SK-N-SH (cell line): ENCODE measurements around the gene WDR7. TPM values are rescaled to one million over a fixed set of nuclear protein-coding genes. Genes with fewer than 3 reads are reported as not detected.

Experiments
- CTCF ChIA-PET: fragments of 300-600, 350-600 bp; formaldehyde crosslinking; extraction: SDS; loops from one replicate; lab custom pipeline; 2021; lab: Yijun Ruan, JAX
- POLR2A ChIA-PET: fragments of 350-600 bp; sonication (Branson Sonifier 250); formaldehyde crosslinking; extraction: SDS; loops from one replicate; lab custom pipeline; 2020; ENCODE audit warnings: antibody characterized with exemption, inconsistent platforms; lab: Yijun Ruan, JAX
- DNase-seq: peaks from one replicate; pipeline ENCODE4 v3.0.0; 2012
- H2AFZ ChIP-seq: fragments of 200-600 bp; sonication (generic); 2 replicates; pipeline ENCODE4 v1.8.1; 2016; ENCODE audit warnings: antibody characterized with exemption, mild to moderate bottlenecking, low read depth
- H3F3A ChIP-seq: fragments of 200-600 bp; sonication (generic); replicated peaks from 2 replicates; pipeline ENCODE3; 2016; ENCODE audit warnings: antibody characterized with exemption, mild to moderate bottlenecking; ENCODE audit not compliant: insufficient read depth
- H3K27ac ChIP-seq, 2 experiments: fragments of 200-500 bp in 1 of 2; fragments of 200-600 bp in 1 of 2; sonication (Bioruptor generic) in 1 of 2; sonication (generic), shearing (Covaris generic) in 1 of 2; 2 replicates each; pipeline versions ENCODE4 v1.5.1 to v1.6.1; 2014 to 2016; ENCODE audit warnings: low read depth in 2 of 2, inconsistent platforms in 1 of 2, low read length in 1 of 2, mild to moderate bottlenecking in 1 of 2, mixed read lengths in 1 of 2
- H3K27me3 ChIP-seq: fragments of 200-600 bp; sonication (generic), shearing (Covaris generic); 2 replicates; pipeline ENCODE4 v1.6.1; 2016; ENCODE audit warnings: mixed run types; ENCODE audit not compliant: insufficient read depth
- H3K36me3 ChIP-seq, 2 experiments: fragments of 200-500 bp in 1 of 2; fragments of 200-600 bp in 1 of 2; sonication (Bioruptor generic) in 1 of 2; sonication (generic) in 1 of 2; replicated peaks in 1 of 2; 2 replicates each; pipeline versions ENCODE3 to v1.5.1; 2014 to 2016; ENCODE audit warnings: low read length in 1 of 2, mild to moderate bottlenecking in 1 of 2; ENCODE audit not compliant: insufficient read depth in 2 of 2, control insufficient read depth in 1 of 2
- H3K4me1 ChIP-seq, 2 experiments: fragments of 200-500 bp in 1 of 2; fragments of 200-600 bp in 1 of 2; sonication (Bioruptor generic) in 1 of 2; sonication (generic), shearing (Covaris generic) in 1 of 2; 2 replicates each; pipeline versions ENCODE4 v1.5.1 to v1.6.1; 2014 to 2016; ENCODE audit warnings: low read depth in 1 of 2, low read length in 1 of 2, mixed run types in 1 of 2; ENCODE audit not compliant: insufficient read depth in 2 of 2, control insufficient read depth in 1 of 2
- H3K4me2 ChIP-seq: fragments of 200-600 bp; sonication (generic), shearing (Covaris generic); 2 replicates; pipeline ENCODE4 v1.6.1; 2017; ENCODE audit warnings: mixed run types
- H3K4me3 ChIP-seq, 2 experiments: fragments of 200-500 bp in 1 of 2; fragments of 200-600 bp in 1 of 2; sonication (Bioruptor generic) in 1 of 2; sonication (generic), shearing (Covaris generic) in 1 of 2; 2 replicates each; pipeline versions ENCODE4 v1.5.1 to v1.8.1; 2014 to 2016; ENCODE audit warnings: low read depth in 2 of 2, inconsistent platforms in 1 of 2, low read length in 1 of 2, mild to moderate bottlenecking in 1 of 2, mixed read lengths in 1 of 2, moderate library complexity in 1 of 2
- H3K79me2 ChIP-seq: fragments of 200-600 bp; sonication (generic); 2 replicates; pipeline ENCODE4 v1.8.1; 2017; ENCODE audit warnings: mild to moderate bottlenecking; ENCODE audit not compliant: insufficient read depth
- H3K9ac ChIP-seq: fragments of 200-600 bp; sonication (generic); 2 replicates; pipeline ENCODE4 v1.6.1; 2017; ENCODE audit warnings: mixed run types
- H3K9me2 ChIP-seq: fragments of 200-600 bp; sonication (generic); 2 replicates; pipeline ENCODE4 v1.6.1; 2017; ENCODE audit warnings: mixed run types
- H3K9me3 ChIP-seq: fragments of 200-600 bp; sonication (generic); 2 replicates; pipeline ENCODE4 v1.6.1; 2017; ENCODE audit warnings: mixed run types, mild to moderate bottlenecking, moderate library complexity
- H4K20me1 ChIP-seq: fragments of 200-600 bp; sonication (generic); 2 replicates; pipeline ENCODE4 v1.6.1; 2017; ENCODE audit warnings: mild to moderate bottlenecking, mixed run types; ENCODE audit not compliant: insufficient read depth
- CHD2 ChIP-seq: fragments of 150-350 bp; IDR thresholded peaks from 2 replicates; pipeline ENCODE4 v1.6.1; 2018; ENCODE audit warnings: low read length; ENCODE audit not compliant: partially characterized antibody
- CTCF ChIP-seq: fragments of 200-600 bp; sonication (generic); IDR thresholded peaks from 2 replicates; pipeline ENCODE4 v1.6.1; 2017; ENCODE audit warnings: antibody characterized with exemption, mild to moderate bottlenecking, moderate library complexity
- EP300 ChIP-seq, 2 experiments: IDR thresholded peaks; 2 replicates each; pipeline versions ENCODE4 v1.4.0 to v1.6.1; 2012; ENCODE audit warnings: borderline replicate concordance in 1 of 2, low read depth in 1 of 2, low read length in 1 of 2
- EZH2phosphoT487 ChIP-seq: fragments of 200-600 bp; sonication (generic); IDR thresholded peaks from 2 replicates; pipeline ENCODE4 v1.6.1; 2017; ENCODE audit warnings: low read depth, mixed run types, mild to moderate bottlenecking, antibody characterized with exemption, moderate library complexity, borderline replicate concordance
- FOSL2 ChIP-seq: IDR thresholded peaks from 2 replicates; pipeline ENCODE4 v1.4.0; 2012; ENCODE audit warnings: low read depth, mild to moderate bottlenecking, moderate library complexity, borderline replicate concordance
- GABPA ChIP-seq: IDR thresholded peaks from 2 replicates; pipeline ENCODE4 v1.4.0; 2012; ENCODE audit warnings: low read depth, mild to moderate bottlenecking
- NFIC ChIP-seq: IDR thresholded peaks from 2 replicates; pipeline ENCODE4 v1.4.0; 2012; ENCODE audit warnings: borderline replicate concordance
- PBX3 ChIP-seq: IDR thresholded peaks from 2 replicates; pipeline ENCODE4; 2012
- POLR2AphosphoS5 ChIP-seq: IDR thresholded peaks from 2 replicates; pipeline ENCODE4 v1.6.1; 2012; ENCODE audit warnings: low read depth, low read length
- RAD21 ChIP-seq: IDR thresholded peaks from 2 replicates; pipeline ENCODE4 v1.6.1; 2012; ENCODE audit warnings: mild to moderate bottlenecking, low read length
- RCOR1 ChIP-seq: fragments of 150-350 bp; IDR thresholded peaks from 2 replicates; pipeline ENCODE4 v1.6.1; 2017; ENCODE audit warnings: antibody characterized with exemption, low read length
- RFX5 ChIP-seq: IDR thresholded peaks from 2 replicates; pipeline ENCODE4 v1.6.1; 2012; ENCODE audit warnings: mild to moderate bottlenecking, improper control_type of control experiment, low read length
- SMC3 ChIP-seq: IDR thresholded peaks from 2 replicates; pipeline ENCODE4 v1.6.1; 2012; ENCODE audit warnings: low read depth, low read length, improper control_type of control experiment
- TCF12 ChIP-seq: IDR thresholded peaks from 2 replicates; pipeline ENCODE4 v1.4.0; 2012
- TEAD4 ChIP-seq: IDR thresholded peaks from 2 replicates; pipeline ENCODE4 v1.4.0; 2012; ENCODE audit warnings: mild to moderate bottlenecking, borderline replicate concordance; ENCODE audit not compliant: insufficient read depth
- WGBS: methylation state at CpG from one replicate; pipeline ENCODE4 v1.1.6; 2017; ENCODE audit warnings: low lambda C conversion rate; 5-methylcytosine and 5-hydroxymethylcytosine counted together
- polyA plus RNA-seq, 3 experiments: library from polyadenylated mRNA; depleted of rRNA; stranded (reverse); fragments of >200 nt; gene quantifications; 2 replicates each; pipeline ENCODE4 v1.2.3, GENCODE V29; 2012

WDR7 gene
- polyA plus RNA-seq, 1 of the 3 experiments (the other 2 are of a cell fraction) = 4.1 TPM

GRCh38 chr18:56738184-56738583 lies 87.0 kb downstream of the WDR7 start (continued):
- no peak for TF ChIP-seq CHD2
- TF ChIP-seq NFIC = no peak

- 95% methylated on average over 2 of the region's 2 CpGs for WGBS
These were observed 88.6 kb downstream of the WDR7 start for GRCh38 chr18:56739731-56740130.

More at GRCh38 chr18:56739731-56740130, 88.6 kb downstream of the WDR7 start:
- TF ChIP-seq CHD2 (no peak), TCF12 (no peak), RAD21 (no peak), FOSL2 (no peak), RCOR1 (no peak), EZH2phosphoT487 (no peak), TEAD4 (no peak), POLR2AphosphoS5 (no peak), GABPA (no peak), PBX3 (no peak), SMC3 (no peak), EP300 (IDR thresholded peaks at IDR 0.05; ENCODE audit: borderline replicate concordance in 1 of 2, low read depth in 1 of 2, low read length in 1 of 2) (no peak), RFX5 (no peak), CTCF (no peak)
- H3K9me2 ChIP-seq = no peaks in the 10 kb centered on the region
- H3K9me3 ChIP-seq = no peaks in the 10 kb centered on the region
- H4K20me1 ChIP-seq = no peaks in the 10 kb centered on the region
- POLR2A ChIA-PET = no interaction called here
- no peaks in the 10 kb centered on the region for H3K79me2 ChIP-seq
- no peak overlapping the region for H3K9ac ChIP-seq
- CTCF ChIA-PET = no interaction called here
- no peak overlapping the region for H3K4me2 ChIP-seq
- H3K36me3 ChIP-seq = no peaks in the 10 kb centered on the region
- H2AFZ ChIP-seq = no peak overlapping the region
- no peak for DNase-seq
- H3K27ac ChIP-seq = no peak overlapping the region
- no peaks in the 10 kb centered on the region for H3F3A ChIP-seq
- no peak overlapping the region for H3K4me3 ChIP-seq
- H3K27me3 ChIP-seq = no peaks in the 10 kb centered on the region
- no peaks in the 10 kb centered on the region for H3K4me1 ChIP-seq
